HepG2 (cell line): ENCODE measurements around the gene CLDN24. TPM values are rescaled to one million over a fixed set of nuclear protein-coding genes. Genes with fewer than 3 reads are reported as not detected.

ENCODE experiments used
- ATAC-seq: fragments of 200-7000 bp; cut with Tn5 transposase; 3 replicates; pipeline ENCODE4 v1.9.1; 2020; ENCODE audit warnings: mild to moderate bottlenecking, moderate library complexity
- BruUV-seq: library from RNA; stranded (reverse); fragments of 400-500 nt; replicated peaks from 2 replicates; lab custom pipeline; 2021; lab: Mats Ljungman, UMichigan
- CTCF ChIA-PET: fragments of 300-600 bp; formaldehyde crosslinking; extraction: SDS; loops from one replicate; lab custom pipeline; 2021; ENCODE audit warnings: low total read pairs, inconsistent platforms, low intra/inter-chr PET ratio; lab: Yijun Ruan, JAX
- POLR2A ChIA-PET: fragments of 350-600 bp; sonication (Branson Sonifier 250); formaldehyde crosslinking; loops from one replicate; lab custom pipeline; 2020; ENCODE audit warnings: antibody characterized with exemption, inconsistent platforms; lab: Yijun Ruan, JAX
- DNase-seq: peaks from one replicate; pipeline ENCODE4 v3.0.0-alpha.2; 2015; ENCODE audit warnings: low spot score
- FAIRE-seq: peaks from 3 replicates; lab custom pipeline; 2011; peaks lifted over from hg19 to GRCh38; lab: Jason Lieb, UNC
- H2AFZ ChIP-seq: one replicate; pipeline ENCODE4 v1.6.1; 2011; ENCODE audit warnings: low read length, inconsistent platforms
- H3K27ac ChIP-seq: fragments of 300-600 bp; 3 replicates; pipeline ENCODE4 v1.8.0; 2011; ENCODE audit warnings: mixed run types, mild to moderate bottlenecking, mixed read lengths, low read length, inconsistent platforms; ENCODE audit not compliant: insufficient read depth; ENCODE audit errors: extremely low read length
- H3K27me3 ChIP-seq, 2 experiments: fragments of 200-600 bp in 1 of 2; 2 replicates in 1 of 2; 3 replicates in 1 of 2; pipeline versions ENCODE4 v1.6.0 to v1.8.0; 2011; ENCODE audit warnings: low read length in 2 of 2, mild to moderate bottlenecking in 2 of 2, moderate library complexity in 2 of 2, inconsistent platforms in 1 of 2; ENCODE audit not compliant: insufficient read depth in 2 of 2, control insufficient read depth in 1 of 2
- H3K36me3 ChIP-seq, 2 experiments: fragments of 200-600 bp in 1 of 2; replicated peaks in 1 of 2; 2 replicates in 1 of 2; 3 replicates in 1 of 2; pipeline versions ENCODE4 v1.5.1 to v1.8.0; 2011; ENCODE audit warnings: low read length in 2 of 2, inconsistent platforms in 1 of 2; ENCODE audit not compliant: insufficient read depth in 2 of 2, control insufficient read depth in 1 of 2
- H3K4me1 ChIP-seq: 2 replicates; pipeline ENCODE4 v1.5.1; 2012; ENCODE audit warnings: low read length, inconsistent platforms; ENCODE audit not compliant: insufficient read depth
- H3K4me2 ChIP-seq: 2 replicates; pipeline ENCODE4 v1.6.0; 2011; ENCODE audit warnings: low read depth, low read length, inconsistent platforms
- H3K4me3 ChIP-seq, 3 experiments: fragments of 200-600 bp in 1 of 3; sonication (generic), shearing (Covaris generic) in 1 of 3; replicated peaks in 1 of 3; 2 replicates each; pipeline ENCODE4 v1.5.1; 2011 to 2016; ENCODE audit warnings: low read length in 3 of 3, inconsistent platforms in 2 of 3, low read depth in 2 of 3, mild to moderate bottlenecking in 2 of 3, control low read depth in 1 of 3, mixed read lengths in 1 of 3; ENCODE audit not compliant: insufficient read depth in 1 of 3
- H3K79me2 ChIP-seq: one replicate; pipeline ENCODE4 v1.6.1; 2011; ENCODE audit warnings: low read length, inconsistent platforms; ENCODE audit not compliant: insufficient read depth
- H3K9ac ChIP-seq: 2 replicates; pipeline ENCODE4 v1.6.0; 2011; ENCODE audit warnings: mild to moderate bottlenecking, low read depth, low read length, inconsistent platforms; ENCODE audit not compliant: insufficient read depth
- H3K9me3 ChIP-seq: 2 replicates; pipeline ENCODE4 v1.5.1; 2012; ENCODE audit warnings: mild to moderate bottlenecking, low read length
- H4K20me1 ChIP-seq: 2 replicates; pipeline ENCODE4 v1.6.0; 2011; ENCODE audit warnings: inconsistent platforms, mild to moderate bottlenecking, low read length, moderate library complexity; ENCODE audit not compliant: insufficient read depth
- CEBPB ChIP-seq: IDR thresholded peaks from 2 replicates; pipeline ENCODE4 v1.6.1; 2011; ENCODE audit warnings: low read depth, low read length, improper control_type of control experiment, borderline replicate concordance
- CEBPG ChIP-seq: IDR thresholded peaks from 2 replicates; pipeline ENCODE4 v1.6.1; 2016
- DMAP1 ChIP-seq: IDR thresholded peaks from 2 replicates; pipeline ENCODE4 v1.6.1; 2016
- FOSL2 ChIP-seq: sonication (generic); formaldehyde crosslinking; IDR thresholded peaks from 2 replicates; pipeline ENCODE4 v1.4.0; 2020; ENCODE audit warnings: missing genetic modification reagents
- FOXA1 ChIP-seq, 2 experiments: fragments of 450-650 bp in 1 of 2; sonication (generic) in 1 of 2; formaldehyde crosslinking in 1 of 2; IDR thresholded peaks; 2 replicates each; pipeline versions ENCODE4 v1.4.0 to v1.6.1; 2016 to 2020; ENCODE audit warnings: missing genetic modification reagents in 1 of 2
- HNRNPUL1 ChIP-seq: fragments of 200-400 bp; formaldehyde crosslinking; IDR thresholded peaks from 2 replicates; pipeline ENCODE4 v1.6.1; 2017; ENCODE audit warnings: low read depth, mild to moderate bottlenecking, low read length, moderate library complexity
- RNF219 ChIP-seq: sonication (generic); formaldehyde crosslinking; IDR thresholded peaks from 2 replicates; pipeline ENCODE4 v1.5.0; 2020; ENCODE audit warnings: mild to moderate bottlenecking, missing genetic modification reagents
- SRSF4 ChIP-seq: fragments of 200-400 bp; formaldehyde crosslinking; IDR thresholded peaks from one replicate; pipeline ENCODE4 v1.6.1; 2018; ENCODE audit warnings: mild to moderate bottlenecking, low read depth, low read length, moderate library complexity; ENCODE audit not compliant: poor library complexity, severe bottlenecking
- TRAFD1 ChIP-seq: sonication (generic); formaldehyde crosslinking; IDR thresholded peaks from 2 replicates; pipeline ENCODE4 v1.5.1; 2020; ENCODE audit warnings: missing genetic modification reagents, mild to moderate bottlenecking, borderline replicate concordance
- ZNF280B ChIP-seq: sonication (generic); formaldehyde crosslinking; IDR thresholded peaks from 2 replicates; pipeline ENCODE4 v1.5.0; 2020; ENCODE audit warnings: missing genetic modification reagents, mild to moderate bottlenecking, borderline replicate concordance
- ZNF782 ChIP-seq: sonication (generic); formaldehyde crosslinking; IDR thresholded peaks from 2 replicates; pipeline ENCODE4 v1.4.0; 2020; ENCODE audit warnings: missing genetic modification reagents, mild to moderate bottlenecking, borderline replicate concordance
- ZSCAN29 ChIP-seq: sonication (generic); formaldehyde crosslinking; conservative IDR thresholded peaks from 2 replicates; pipeline ENCODE4 v1.4.0; 2020; ENCODE audit warnings: mild to moderate bottlenecking, missing genetic modification reagents
- WGBS: methylation state at CpG from one replicate; pipeline ENCODE4 v1.1.6; 2017; ENCODE audit warnings: low lambda C conversion rate; 5-methylcytosine and 5-hydroxymethylcytosine counted together
- in situ Hi-C: cut with HindIII; loops from 2 replicates; pipeline ENCODE4 v1.10.0; 2017; ENCODE audit warnings: low pct_unique_long_range_greater_than_20kb; ENCODE audit not compliant: extremely low pct_ligation_motif_present
- intact Hi-C: fragments of 100-400 bp; cut with micrococcal nuclease; formaldehyde crosslinking; loops from one replicate; pipeline ENCODE4 v1.10.0; 2022; ENCODE audit not compliant: unreplicated experiment
- polyA plus RNA-seq, 8 experiments: library from polyadenylated mRNA; depleted of rRNA in 3 of 8; stranded (reverse) in 7 of 8; unstranded in 1 of 8; fragments of >200 nt; fragmentation: Illumina TruSeq in 4 of 8; extraction: Trizol in 4 of 8; gene quantifications; 2 replicates each; pipeline versions ENCODE4 v1.2.1 to v1.2.3, GENCODE V29; 2011 to 2016; ENCODE audit warnings: low read depth in 4 of 8, missing spikeins in 1 of 8, mixed read lengths in 1 of 8; ENCODE audit not compliant: insufficient read depth in 1 of 8
- total RNA-seq, 5 experiments: library from RNA; depleted of rRNA; stranded (reverse); fragments of >200 nt; fragmentation: Illumina TruSeq; extraction: Trizol; gene quantifications; 2 replicates each; pipeline ENCODE4 v1.2.3, GENCODE V29; 2016; ENCODE audit warnings: low read depth in 1 of 5
- TF ChIP-seq, protein P1 (sequence below): sonication (generic); formaldehyde crosslinking; IDR thresholded peaks from 2 replicates; pipeline ENCODE4 v1.4.0; 2020; ENCODE audit warnings: missing genetic modification reagents, borderline replicate concordance

The CLDN24 gene
- total and polyA plus RNA-seq, 2 of the 13 experiments (the other 11 are each of a cell fraction or from before 2014, with no cell fraction given): not detected

DNA sequence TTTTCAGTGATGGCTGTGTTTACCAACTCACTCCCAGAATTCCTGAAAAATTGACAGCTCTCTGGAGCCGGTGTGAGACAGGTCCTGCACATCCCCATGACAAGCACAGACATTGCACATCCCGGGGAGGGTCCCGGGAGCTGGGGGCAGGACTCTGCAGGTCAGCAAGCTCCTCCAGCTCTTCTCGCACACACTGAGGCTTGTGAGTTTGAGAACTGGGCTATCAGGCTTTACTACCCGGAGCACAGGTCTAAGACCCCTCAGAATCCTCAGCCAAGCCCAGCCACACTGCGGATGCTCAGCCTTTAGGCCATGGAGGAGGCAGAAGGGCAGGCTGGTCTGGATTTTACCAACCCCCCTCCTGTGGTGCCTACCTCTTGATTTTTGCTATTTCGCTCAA, 5.6 kb upstream of the CLDN24 start (continued):
- TF ChIP-seq, protein P1, sequence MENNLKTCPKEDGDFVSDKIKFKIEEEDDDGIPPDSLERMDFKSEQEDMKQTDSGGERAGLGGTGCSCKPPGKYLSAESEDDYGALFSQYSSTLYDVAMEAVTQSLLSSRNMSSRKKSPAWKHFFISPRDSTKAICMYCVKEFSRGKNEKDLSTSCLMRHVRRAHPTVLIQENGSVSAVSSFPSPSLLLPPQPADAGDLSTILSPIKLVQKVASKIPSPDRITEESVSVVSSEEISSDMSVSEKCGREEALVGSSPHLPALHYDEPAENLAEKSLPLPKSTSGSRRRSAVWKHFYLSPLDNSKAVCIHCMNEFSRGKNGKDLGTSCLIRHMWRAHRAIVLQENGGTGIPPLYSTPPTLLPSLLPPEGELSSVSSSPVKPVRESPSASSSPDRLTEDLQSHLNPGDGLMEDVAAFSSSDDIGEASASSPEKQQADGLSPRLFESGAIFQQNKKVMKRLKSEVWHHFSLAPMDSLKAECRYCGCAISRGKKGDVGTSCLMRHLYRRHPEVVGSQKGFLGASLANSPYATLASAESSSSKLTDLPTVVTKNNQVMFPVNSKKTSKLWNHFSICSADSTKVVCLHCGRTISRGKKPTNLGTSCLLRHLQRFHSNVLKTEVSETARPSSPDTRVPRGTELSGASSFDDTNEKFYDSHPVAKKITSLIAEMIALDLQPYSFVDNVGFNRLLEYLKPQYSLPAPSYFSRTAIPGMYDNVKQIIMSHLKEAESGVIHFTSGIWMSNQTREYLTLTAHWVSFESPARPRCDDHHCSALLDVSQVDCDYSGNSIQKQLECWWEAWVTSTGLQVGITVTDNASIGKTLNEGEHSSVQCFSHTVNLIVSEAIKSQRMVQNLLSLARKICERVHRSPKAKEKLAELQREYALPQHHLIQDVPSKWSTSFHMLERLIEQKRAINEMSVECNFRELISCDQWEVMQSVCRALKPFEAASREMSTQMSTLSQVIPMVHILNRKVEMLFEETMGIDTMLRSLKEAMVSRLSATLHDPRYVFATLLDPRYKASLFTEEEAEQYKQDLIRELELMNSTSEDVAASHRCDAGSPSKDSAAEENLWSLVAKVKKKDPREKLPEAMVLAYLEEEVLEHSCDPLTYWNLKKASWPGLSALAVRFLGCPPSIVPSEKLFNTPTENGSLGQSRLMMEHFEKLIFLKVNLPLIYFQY (CRISPR knock-in tag): no peak

- Histone ChIP-seq H2AFZ (no peak overlapping the region), H3K79me2 (no peaks in the 10 kb centered on the region), H3K27ac (no peak overlapping the region), H3K27me3 (no peaks in the 10 kb centered on the region; a peak in 1 of 5 replicates), H3K9ac (no peak overlapping the region), H4K20me1 (no peaks in the 10 kb centered on the region), H3K36me3 (no peaks in the 10 kb centered on the region), H3K4me2 (no peak overlapping the region), H3K4me1 (peaks cover 38% of the 10 kb centered on the region), H3K4me3 (no peak overlapping the region), H3K9me3 (no peaks in the 10 kb centered on the region)
- WGBS: 9% methylated on average over 1 of the region's 2 CpGs
- no TSS peak for BruUV-seq
- ChIA-PET POLR2A (no interaction called here), CTCF (no interaction called here)
- FAIRE-seq (no peak), DNase-seq (peak; percentile 64), ATAC-seq (peak; percentile 21)
- in situ Hi-C loops: no loop called here
- intact Hi-C loops: no loop called here
- TF ChIP-seq ZSCAN29 (CRISPR knock-in tag) (no peak), CEBPB (peak; percentile 61), ZNF280B (CRISPR knock-in tag) (no peak), FOXA1 (IDR thresholded peaks at IDR 0.05) (no peak), FOXA1 (CRISPR knock-in tag; IDR thresholded peaks at IDR 0.05) (0 out of 2 replicates have a peak, but pooled peaks have one; percentile 16), TRAFD1 (no peak), SRSF4 (no peak), DMAP1 (CRISPR knock-in tag) (no peak), RNF219 (CRISPR knock-in tag) (no peak), ZNF782 (CRISPR knock-in tag) (no peak), FOSL2 (CRISPR knock-in tag) (peak; percentile 84), HNRNPUL1 (no peak), CEBPG (0 out of 2 replicates have a peak, but pooled peaks have one; percentile 4)
These were observed 4.6 kb upstream of the CLDN24 start for GRCh38 chr4:183326853-183327252.
